ENCODE results near the gene OTUD4.

The OTUD4 gene

GRCh38 chr4:145176641-145177432 is 3.6 kb downstream of the OTUD4 start:
- H3K4me3 ChIP-seq (ENCODE audit: low read depth, low read length) = no peak overlapping the region
- DNase-seq (ENCODE audit: low read depth) = no peak
- TF ChIP-seq, protein P1, sequence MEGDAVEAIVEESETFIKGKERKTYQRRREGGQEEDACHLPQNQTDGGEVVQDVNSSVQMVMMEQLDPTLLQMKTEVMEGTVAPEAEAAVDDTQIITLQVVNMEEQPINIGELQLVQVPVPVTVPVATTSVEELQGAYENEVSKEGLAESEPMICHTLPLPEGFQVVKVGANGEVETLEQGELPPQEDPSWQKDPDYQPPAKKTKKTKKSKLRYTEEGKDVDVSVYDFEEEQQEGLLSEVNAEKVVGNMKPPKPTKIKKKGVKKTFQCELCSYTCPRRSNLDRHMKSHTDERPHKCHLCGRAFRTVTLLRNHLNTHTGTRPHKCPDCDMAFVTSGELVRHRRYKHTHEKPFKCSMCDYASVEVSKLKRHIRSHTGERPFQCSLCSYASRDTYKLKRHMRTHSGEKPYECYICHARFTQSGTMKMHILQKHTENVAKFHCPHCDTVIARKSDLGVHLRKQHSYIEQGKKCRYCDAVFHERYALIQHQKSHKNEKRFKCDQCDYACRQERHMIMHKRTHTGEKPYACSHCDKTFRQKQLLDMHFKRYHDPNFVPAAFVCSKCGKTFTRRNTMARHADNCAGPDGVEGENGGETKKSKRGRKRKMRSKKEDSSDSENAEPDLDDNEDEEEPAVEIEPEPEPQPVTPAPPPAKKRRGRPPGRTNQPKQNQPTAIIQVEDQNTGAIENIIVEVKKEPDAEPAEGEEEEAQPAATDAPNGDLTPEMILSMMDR (IDR thresholded peaks at IDR 0.05; ENCODE audit: low read depth, low read length, missing control alignments) = no peak
- in situ Hi-C loops (cut with HindIII; ENCODE audit: low sequenced_read_pairs) = no loop called here

- TF ChIP-seq, protein P1 (IDR thresholded peaks at IDR 0.05; ENCODE audit: low read depth, low read length, missing control alignments) = no peak
Observed at GRCh38 chr4:145171911-145172310, 8.5 kb downstream of the OTUD4 start.

DNA sequence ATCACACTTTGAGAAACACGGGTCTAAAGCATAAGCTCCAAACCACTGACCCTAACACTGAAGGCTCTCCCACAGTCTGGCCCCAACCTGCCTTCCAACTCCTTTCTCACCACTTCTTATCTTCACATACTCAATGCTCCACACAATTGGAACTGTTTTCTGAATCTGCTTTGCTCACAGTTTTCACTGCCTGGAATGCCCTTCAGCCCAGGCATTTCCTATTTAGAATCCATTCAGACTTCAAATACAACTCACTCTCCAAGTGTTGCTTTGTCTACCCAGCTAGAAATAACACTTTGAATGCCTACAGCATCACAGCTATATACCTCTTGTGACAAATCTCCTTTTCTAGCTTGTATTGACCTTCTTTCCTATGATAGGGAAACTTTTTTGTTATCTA is 10.2 kb downstream of the OTUD4 start:
- in situ Hi-C loops (cut with HindIII; ENCODE audit: low sequenced_read_pairs) = no loop called here
- no peak overlapping the region for H3K4me3 ChIP-seq (ENCODE audit: low read depth, low read length)
- TF ChIP-seq, protein P1 (IDR thresholded peaks at IDR 0.05; ENCODE audit: low read depth, low read length, missing control alignments) = no peak
- DNase-seq (ENCODE audit: low read depth) = no peak

More at GRCh38 chr4:145171911-145172310, 8.5 kb downstream of the OTUD4 start:
- no peak for DNase-seq (ENCODE audit: low read depth)
- in situ Hi-C loops (cut with HindIII; ENCODE audit: low sequenced_read_pairs) = no loop called here
- no peak overlapping the region for H3K4me3 ChIP-seq (ENCODE audit: low read depth, low read length)

- in situ Hi-C loops (cut with HindIII; ENCODE audit: low sequenced_read_pairs) = no loop called here
- TF ChIP-seq, protein P1 (IDR thresholded peaks at IDR 0.05; ENCODE audit: low read depth, low read length, missing control alignments) = no peak
- H3K4me3 ChIP-seq (ENCODE audit: low read depth, low read length) = no peak overlapping the region
- DNase-seq (ENCODE audit: low read depth) = no peak
Observed at GRCh38 chr4:145168581-145169187, 11.7 kb downstream of the OTUD4 start.

GRCh38 chr4:145167887-145168286 is 12.5 kb downstream of the OTUD4 start:
- H3K4me3 ChIP-seq (ENCODE audit: low read depth, low read length) = no peak overlapping the region
- in situ Hi-C loops (cut with HindIII; ENCODE audit: low sequenced_read_pairs) = no loop called here
- no peak for DNase-seq (ENCODE audit: low read depth)
- TF ChIP-seq, protein P1 (IDR thresholded peaks at IDR 0.05; ENCODE audit: low read depth, low read length, missing control alignments) = no peak

- TF ChIP-seq, protein P1 (IDR thresholded peaks at IDR 0.05; ENCODE audit: low read depth, low read length, missing control alignments) = no peak
- no peak for DNase-seq (ENCODE audit: low read depth)
- no peak overlapping the region for H3K4me3 ChIP-seq (ENCODE audit: low read depth, low read length)
- in situ Hi-C loops (cut with HindIII; ENCODE audit: low sequenced_read_pairs) = no loop called here
Observed at GRCh38 chr4:145161549-145161948, 18.8 kb downstream of the OTUD4 start.
